Ovary (tissue), 3 donors: Measurements from ENCODE around the gene RCCD1.

Experiments used
- POLR2A ChIP-seq: fragments of 450-650 bp; IDR thresholded peaks from one replicate; pipeline ENCODE4 v1.6.1; 2017; ENCODE audit warnings: antibody characterized with exemption, mild to moderate bottlenecking, moderate library complexity
- TF ChIP-seq, protein P1 (sequence below), 3 donors: fragments of 450-650 bp in 2 of 3; fragments of 200-600 bp in 1 of 3; IDR thresholded peaks; one replicate each; pipeline versions ENCODE4 v1.5.1 to v1.8.0; 2016 to 2022; ENCODE audit warnings: antibody characterized with exemption in 3 of 3, mild to moderate bottlenecking in 1 of 3
- donor health status: DM: no; HTN: no; CAD: no.

DNA sequence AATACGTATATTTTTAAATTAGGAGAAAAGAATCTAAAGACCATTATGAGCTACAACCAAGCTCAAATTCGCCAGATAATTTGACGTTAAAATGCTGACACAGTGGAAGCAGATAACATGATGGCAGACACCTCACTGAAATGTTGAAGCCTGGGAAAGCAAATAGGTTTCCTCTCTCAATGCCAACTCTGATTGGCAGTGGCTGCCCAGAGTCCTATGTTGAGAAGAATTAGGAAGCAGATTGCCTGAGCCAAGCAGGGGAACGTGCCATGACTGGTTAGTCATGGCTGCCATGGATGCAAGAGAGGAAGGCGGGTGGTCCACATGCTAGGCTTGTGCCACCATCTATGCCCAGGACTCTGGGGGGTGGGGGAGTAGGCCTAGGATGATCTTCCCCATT lies 16.4 kb upstream of the RCCD1 start:
- TF ChIP-seq, protein P1, sequence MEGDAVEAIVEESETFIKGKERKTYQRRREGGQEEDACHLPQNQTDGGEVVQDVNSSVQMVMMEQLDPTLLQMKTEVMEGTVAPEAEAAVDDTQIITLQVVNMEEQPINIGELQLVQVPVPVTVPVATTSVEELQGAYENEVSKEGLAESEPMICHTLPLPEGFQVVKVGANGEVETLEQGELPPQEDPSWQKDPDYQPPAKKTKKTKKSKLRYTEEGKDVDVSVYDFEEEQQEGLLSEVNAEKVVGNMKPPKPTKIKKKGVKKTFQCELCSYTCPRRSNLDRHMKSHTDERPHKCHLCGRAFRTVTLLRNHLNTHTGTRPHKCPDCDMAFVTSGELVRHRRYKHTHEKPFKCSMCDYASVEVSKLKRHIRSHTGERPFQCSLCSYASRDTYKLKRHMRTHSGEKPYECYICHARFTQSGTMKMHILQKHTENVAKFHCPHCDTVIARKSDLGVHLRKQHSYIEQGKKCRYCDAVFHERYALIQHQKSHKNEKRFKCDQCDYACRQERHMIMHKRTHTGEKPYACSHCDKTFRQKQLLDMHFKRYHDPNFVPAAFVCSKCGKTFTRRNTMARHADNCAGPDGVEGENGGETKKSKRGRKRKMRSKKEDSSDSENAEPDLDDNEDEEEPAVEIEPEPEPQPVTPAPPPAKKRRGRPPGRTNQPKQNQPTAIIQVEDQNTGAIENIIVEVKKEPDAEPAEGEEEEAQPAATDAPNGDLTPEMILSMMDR (IDR thresholded peaks at IDR 0.05), result no peak
- TF ChIP-seq POLR2A, result no peak
